Hematopoietic multipotent progenitor cell treated with erythropoietin and hydrocortisone succinate and interleukin-3 and kit ligand, for 15 days (in vitro differentiated cells): ENCODE data around the gene PLCB1.
"Not testable (repeated sequence)": the region's sequence is repeated elsewhere in the genome, so short reads cannot be mapped to it uniquely, and the experiment has no call there.

Source experiments
- DNase-seq: peaks from one replicate; pipeline ENCODE4 v3.0.0-alpha.2; 2015; ENCODE audit warnings: low spot score

The PLCB1 gene

GRCh38 chr20:8547035-8547650 lies 415.1 kb downstream of the PLCB1 start:
- DNase-seq: no peak

- no peak for DNase-seq
Measured at GRCh38 chr20:8547968-8548588, 416.0 kb downstream of the PLCB1 start.

GRCh38 chr20:8549192-8549591 lies 417.1 kb downstream of the PLCB1 start:
- DNase-seq: no peak

- no peak for DNase-seq
Measured at GRCh38 chr20:8557711-8558110, 425.6 kb downstream of the PLCB1 start.

- DNase-seq: no peak
Measured at GRCh38 chr20:8562356-8562755, 430.3 kb downstream of the PLCB1 start.

- no peak for DNase-seq
Measured at GRCh38 chr20:8568075-8568474, 436.0 kb downstream of the PLCB1 start.

GRCh38 chr20:8569766-8570165 lies 437.7 kb downstream of the PLCB1 start:
- no peak for DNase-seq

- DNase-seq: no peak
Measured at GRCh38 chr20:8571611-8572010, 439.5 kb downstream of the PLCB1 start.

GRCh38 chr20:8573686-8574085 lies 441.6 kb downstream of the PLCB1 start:
- no peak for DNase-seq

GRCh38 chr20:8575114-8575513 lies 443.0 kb downstream of the PLCB1 start:
- no peak for DNase-seq

- DNase-seq: no peak
Measured at GRCh38 chr20:8578161-8578865, 446.2 kb downstream of the PLCB1 start.

GRCh38 chr20:8579035-8579434 lies 447.0 kb downstream of the PLCB1 start:
- no peak for DNase-seq

GRCh38 chr20:8581446-8582183 lies 449.5 kb downstream of the PLCB1 start:
- DNase-seq: no peak

GRCh38 chr20:8583012-8583565 lies 451.0 kb downstream of the PLCB1 start:
- DNase-seq: no peak

- DNase-seq: no peak
Measured at GRCh38 chr20:8583566-8584043, 451.5 kb downstream of the PLCB1 start.

- DNase-seq: no peak
Measured at GRCh38 chr20:8587251-8587650, 455.2 kb downstream of the PLCB1 start.

- DNase-seq: no peak
Measured at GRCh38 chr20:8587810-8588209, 455.7 kb downstream of the PLCB1 start.

- DNase-seq: no peak
Measured at GRCh38 chr20:8589956-8590355, 457.9 kb downstream of the PLCB1 start.

- DNase-seq: not testable (repeated sequence)
Measured at GRCh38 chr20:8600910-8601541, 469.0 kb downstream of the PLCB1 start.

- DNase-seq: no peak
Measured at GRCh38 chr20:8601542-8601912, 469.5 kb downstream of the PLCB1 start.

GRCh38 chr20:8602389-8603116 lies 470.5 kb downstream of the PLCB1 start:
- DNase-seq: no peak
